ENCODE measurements around the gene TIMMDC1.
"Not testable (repeated sequence)": the region's sequence is repeated elsewhere in the genome, so short reads cannot be mapped to it uniquely, and the experiment has no call there.

TIMMDC1 gene

GRCh38 chr3:119557877-119558269 is 59.5 kb downstream of the TIMMDC1 start:
- DNase-seq, result no peak

DNA sequence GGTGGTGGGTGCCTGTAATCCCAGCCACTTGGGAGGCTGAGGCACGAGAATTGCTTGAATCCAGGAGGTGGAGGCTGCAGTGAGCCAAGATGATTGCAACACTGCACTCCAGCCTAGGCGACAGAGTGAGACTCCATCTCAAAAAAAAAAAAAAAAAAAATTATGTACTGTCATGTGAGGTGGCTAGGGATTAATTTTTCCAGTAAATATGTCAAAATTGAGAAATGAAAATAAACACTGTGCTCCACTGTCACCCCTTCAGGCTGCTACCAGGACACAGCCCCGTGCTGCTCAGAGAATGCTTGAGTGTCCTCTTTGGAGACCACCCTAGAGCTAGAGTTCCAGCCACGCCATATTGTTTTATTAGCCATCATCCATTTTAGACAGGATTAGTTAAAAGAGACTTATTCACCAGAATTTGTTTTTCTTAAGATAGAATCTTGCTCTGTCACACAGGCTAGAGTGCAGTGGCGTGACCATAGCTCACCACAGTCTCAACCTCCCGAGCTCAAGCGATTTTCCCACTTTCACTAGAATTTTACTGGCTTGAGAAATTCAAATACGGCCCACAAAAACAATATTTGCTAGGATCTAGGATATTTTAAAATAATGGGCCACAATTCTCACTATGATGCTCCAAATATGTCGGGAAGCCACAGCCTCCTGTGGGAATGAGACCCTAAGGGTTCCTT is 60.4 kb downstream of the TIMMDC1 start:
- DNase-seq, result no peak

DNA sequence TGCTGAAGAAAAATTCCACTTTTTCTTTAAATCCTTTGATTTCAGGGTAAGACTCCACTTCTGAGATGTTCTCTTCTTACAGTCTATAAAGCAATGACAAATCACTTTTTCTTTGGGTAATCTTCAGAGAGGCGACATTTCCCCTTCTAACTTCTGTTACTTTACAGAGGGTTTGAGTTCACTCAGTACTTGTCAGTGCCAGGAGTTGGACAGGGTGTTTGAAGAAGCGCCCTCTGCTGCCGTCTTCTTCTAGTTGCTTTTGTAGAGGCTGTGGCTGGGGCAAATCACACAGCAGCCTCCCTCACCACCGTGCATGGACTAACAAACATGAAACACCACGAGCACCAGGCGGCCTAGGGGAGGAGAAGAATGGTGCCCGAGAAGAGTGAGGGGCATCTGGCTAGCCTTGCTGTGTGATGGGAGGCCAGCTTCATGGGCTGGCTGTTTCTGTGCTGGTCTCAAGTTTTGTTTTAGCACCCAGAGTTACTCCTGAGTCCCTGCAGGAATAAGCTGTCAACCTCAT is 61.2 kb downstream of the TIMMDC1 start, which contains the start of gene CD80:
CD80 (minus strand) TSS at position 174 of the 523 bp plus-strand sequence. CDS start 1,886 bp downstream, outside the sequence.
- peak in 1 of 2 experiments; percentile 36 for DNase-seq

- no peak for DNase-seq
Measured at GRCh38 chr3:119560160-119560559, 61.8 kb downstream of the TIMMDC1 start.

DNA sequence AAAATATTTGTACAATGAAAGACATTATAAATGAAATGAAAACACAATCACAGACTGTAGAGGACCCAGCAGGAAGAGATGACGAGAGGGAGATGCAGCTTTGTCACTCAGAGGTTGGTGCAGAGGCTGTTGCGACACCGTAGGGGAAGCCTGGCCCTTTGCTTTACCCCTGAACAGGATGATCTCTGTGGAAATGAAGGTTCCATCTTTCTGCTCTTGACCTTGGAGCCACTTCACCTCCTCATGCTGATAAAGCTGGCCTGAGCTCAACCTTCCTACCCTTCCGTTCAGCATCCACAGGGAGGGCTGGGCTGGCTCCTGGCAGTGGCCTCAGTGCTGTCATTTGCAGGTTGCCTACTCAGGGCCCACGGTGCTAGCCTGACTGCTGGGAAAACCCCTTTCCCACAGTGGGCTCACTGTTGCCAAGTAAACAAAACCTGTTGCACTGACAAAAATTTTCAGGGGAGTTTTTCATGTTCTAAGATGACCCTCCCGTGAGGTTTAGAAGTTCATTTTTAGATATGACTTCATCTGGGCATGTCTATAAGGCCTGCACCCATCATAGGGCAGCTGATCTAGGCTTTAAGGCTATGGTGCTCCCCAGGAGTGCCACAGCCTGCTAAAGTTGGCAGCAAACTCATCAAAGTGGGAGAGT is 64.1 kb downstream of the TIMMDC1 start:
- DNase-seq, result no peak

- not testable (repeated sequence) for DNase-seq
Measured at GRCh38 chr3:119563334-119563733, 65.0 kb downstream of the TIMMDC1 start.

GRCh38 chr3:119569156-119569555 is 70.8 kb downstream of the TIMMDC1 start:
- no peak for DNase-seq

GRCh38 chr3:119570229-119570628 is 71.9 kb downstream of the TIMMDC1 start:
- DNase-seq, result no peak

DNA sequence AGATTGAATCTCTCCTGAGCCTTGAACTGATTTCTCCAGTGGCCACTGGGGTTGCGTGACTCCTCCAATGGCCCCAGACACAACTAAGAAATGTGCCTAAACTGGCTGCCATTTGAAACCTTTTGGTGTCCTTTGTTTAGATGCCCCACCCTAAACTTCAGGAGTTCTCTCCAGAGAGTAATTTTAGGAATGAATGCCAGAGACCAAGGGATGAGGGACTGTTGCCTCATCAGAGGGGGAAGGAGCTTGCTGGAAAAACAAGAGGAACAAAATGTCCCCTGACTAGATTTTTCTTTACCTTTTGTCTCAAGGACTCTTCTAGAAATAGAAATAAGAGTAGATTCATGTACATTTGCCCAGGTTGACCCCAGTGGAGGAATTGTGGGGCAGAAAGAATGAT is 72.9 kb downstream of the TIMMDC1 start:
- no peak for DNase-seq

GRCh38 chr3:119571688-119572087 is 73.3 kb downstream of the TIMMDC1 start:
- no peak for DNase-seq
